GM23338 (cell line): Measurements from ENCODE around the gene FMN2. TPM values are rescaled to one million over a fixed set of nuclear protein-coding genes. Genes with fewer than 3 reads are reported as not detected.

Experiments used
- ATAC-seq: fragments of 200-7000 bp; cut with Tn5 transposase; 3 replicates; pipeline ENCODE4 v1.9.1; 2020
- DNase-seq: peaks from one replicate; pipeline ENCODE4 v3.0.0-alpha.2; 2015; ENCODE audit warnings: low spot score
- H2AFZ ChIP-seq: fragments of 200-600 bp; sonication (generic); 2 replicates; pipeline ENCODE4 v1.8.0; 2016; ENCODE audit warnings: antibody characterized with exemption, mild to moderate bottlenecking, moderate library complexity
- H3F3A ChIP-seq: fragments of 200-600 bp; sonication (generic); replicated peaks from 2 replicates; pipeline ENCODE4 v1.8.0; 2017; ENCODE audit warnings: antibody characterized with exemption, mixed run types, low read depth
- H3K27ac ChIP-seq: fragments of 200-600 bp; sonication (generic); 2 replicates; pipeline ENCODE4 v1.6.1; 2016; ENCODE audit warnings: low read depth
- H3K27me3 ChIP-seq: fragments of 200-600 bp; sonication (generic); 2 replicates; pipeline ENCODE4 v1.8.0; 2016; ENCODE audit warnings: mild to moderate bottlenecking, mixed run types, moderate library complexity; ENCODE audit not compliant: insufficient read depth
- H3K36me3 ChIP-seq: fragments of 200-600 bp; sonication (generic); 2 replicates; pipeline ENCODE4 v1.8.0; 2016; ENCODE audit warnings: mild to moderate bottlenecking; ENCODE audit not compliant: insufficient read depth
- H3K4me1 ChIP-seq: fragments of 200-600 bp; sonication (generic); 2 replicates; pipeline ENCODE4 v1.8.0; 2016; ENCODE audit warnings: mild to moderate bottlenecking, moderate library complexity; ENCODE audit not compliant: insufficient read depth
- H3K4me2 ChIP-seq: fragments of 200-600 bp; sonication (generic); 2 replicates; pipeline ENCODE4 v1.7.1; 2017; ENCODE audit warnings: mixed run types
- H3K4me3 ChIP-seq: fragments of 200-600 bp; sonication (generic); 2 replicates; pipeline ENCODE4 v1.6.1; 2016; ENCODE audit warnings: mixed run types
- H3K79me2 ChIP-seq: fragments of 200-600 bp; sonication (generic); replicated peaks from 2 replicates; pipeline ENCODE4 v1.8.0; 2017; ENCODE audit warnings: mild to moderate bottlenecking; ENCODE audit not compliant: insufficient read depth
- H3K9me2 ChIP-seq: fragments of 200-600 bp; sonication (generic); 2 replicates; pipeline ENCODE4 v1.8.0; 2017; ENCODE audit not compliant: insufficient read depth
- H4K20me1 ChIP-seq: fragments of 200-600 bp; sonication (generic); replicated peaks from 2 replicates; pipeline ENCODE4 v1.8.0; 2017; ENCODE audit warnings: mild to moderate bottlenecking; ENCODE audit not compliant: insufficient read depth
- H3K27ac Mint-ChIP-seq: 2 replicates; pipeline ENCODE4 v1.8.0; 2020; ENCODE audit warnings: inconsistent platforms, mild to moderate bottlenecking, moderate library complexity, mixed read lengths
- H3K27me3 Mint-ChIP-seq: 3 replicates; pipeline ENCODE4 v1.8.0; 2022; ENCODE audit warnings: low read depth, mild to moderate bottlenecking, moderate library complexity, mixed read lengths, inconsistent platforms; ENCODE audit not compliant: insufficient read depth, poor library complexity
- H3K36me3 Mint-ChIP-seq: 3 replicates; pipeline ENCODE4 v1.8.0; 2021; ENCODE audit warnings: low read depth, mild to moderate bottlenecking, inconsistent platforms, moderate library complexity, mixed read lengths
- H3K4me1 Mint-ChIP-seq: 3 replicates; pipeline ENCODE4 v1.8.0; 2020; ENCODE audit warnings: mild to moderate bottlenecking, inconsistent platforms, mixed read lengths
- H3K4me3 Mint-ChIP-seq: 3 replicates; pipeline ENCODE4 v1.8.0; 2021; ENCODE audit warnings: moderate library complexity, mild to moderate bottlenecking, inconsistent platforms, mixed read lengths
- H3K9me3 Mint-ChIP-seq: 3 replicates; pipeline ENCODE4 v1.8.0; 2020; ENCODE audit warnings: moderate library complexity, mild to moderate bottlenecking, inconsistent platforms, mixed read lengths
- CREB1 ChIP-seq: fragments of 250-450 bp; sonication (Bioruptor Pico); IDR thresholded peaks from 2 replicates; pipeline ENCODE4 v1.5.0; 2020; ENCODE audit warnings: low read depth, mild to moderate bottlenecking, moderate library complexity
- ETS1 ChIP-seq: IDR thresholded peaks from 2 replicates; pipeline ENCODE4 v1.6.1; 2016; ENCODE audit warnings: antibody characterized with exemption
- EZH2 ChIP-seq: fragments of 200-600 bp; sonication (generic); IDR thresholded peaks from one replicate; pipeline ENCODE4 v1.8.0; 2017; ENCODE audit warnings: antibody characterized with exemption, mild to moderate bottlenecking, low read depth; ENCODE audit not compliant: unreplicated experiment
- EZH2phosphoT487 ChIP-seq: fragments of 200-600 bp; sonication (generic); IDR thresholded peaks from one replicate; pipeline ENCODE4 v1.8.1; 2018; ENCODE audit warnings: antibody characterized with exemption; ENCODE audit not compliant: unreplicated experiment
- JUNB ChIP-seq: IDR thresholded peaks from one replicate; pipeline ENCODE4 v1.6.1; 2016; ENCODE audit warnings: antibody characterized with exemption; ENCODE audit not compliant: unreplicated experiment
- NANOG ChIP-seq: IDR thresholded peaks from 2 replicates; pipeline ENCODE4 v1.6.1; 2016; ENCODE audit warnings: antibody characterized with exemption, borderline replicate concordance
- POLR2AphosphoS5 ChIP-seq: IDR thresholded peaks from 2 replicates; pipeline ENCODE4 v1.6.1; 2016; ENCODE audit warnings: antibody characterized with exemption, low read depth
- STAT1 ChIP-seq: IDR thresholded peaks from one replicate; pipeline ENCODE4 v1.6.1; 2016; ENCODE audit warnings: antibody characterized with exemption; ENCODE audit not compliant: unreplicated experiment
- ZNF114 ChIP-seq: fragments of 250-450 bp; sonication (Bioruptor Pico); IDR thresholded peaks from 2 replicates; pipeline ENCODE4 v1.5.0; 2020; ENCODE audit warnings: mild to moderate bottlenecking, moderate library complexity
- ZNF331 ChIP-seq: fragments of 250-450 bp; sonication (Bioruptor Pico); IDR thresholded peaks from 2 replicates; pipeline ENCODE4 v1.5.0; 2020; ENCODE audit warnings: low read depth, mild to moderate bottlenecking, moderate library complexity
- ZNF462 ChIP-seq: fragments of 250-450 bp; sonication (Bioruptor Pico); IDR thresholded peaks from 2 replicates; pipeline ENCODE4 v1.5.0; 2020; ENCODE audit warnings: mild to moderate bottlenecking, moderate library complexity
- polyA plus RNA-seq: library from polyadenylated mRNA; unstranded; fragments of >200 nt; fragmentation: Nextera tagmentation; extraction: Ambion mirVana; gene quantifications from 2 replicates; pipeline ENCODE4 v1.2.1, GENCODE V29; 2016
- total RNA-seq: library from RNA; depleted of rRNA; stranded (reverse); fragments of >200 nt; shearing (Covaris generic); gene quantifications from 2 replicates; pipeline ENCODE4 v1.2.3, GENCODE V29; 2014
- TF ChIP-seq, protein P1 (sequence below), 2 experiments: fragments of 200-600 bp in 1 of 2; sonication (generic) in 1 of 2; conservative IDR thresholded peaks; 2 replicates each; pipeline versions ENCODE4 v1.5.1 to v1.6.1; 2016 to 2017; ENCODE audit warnings: antibody characterized with exemption in 2 of 2, low read depth in 2 of 2, mild to moderate bottlenecking in 2 of 2, moderate library complexity in 1 of 2

The FMN2 gene
- total and polyA plus RNA-seq, 2 experiments from 2014 or later, result 1.5 to 2.5 TPM

DNA sequence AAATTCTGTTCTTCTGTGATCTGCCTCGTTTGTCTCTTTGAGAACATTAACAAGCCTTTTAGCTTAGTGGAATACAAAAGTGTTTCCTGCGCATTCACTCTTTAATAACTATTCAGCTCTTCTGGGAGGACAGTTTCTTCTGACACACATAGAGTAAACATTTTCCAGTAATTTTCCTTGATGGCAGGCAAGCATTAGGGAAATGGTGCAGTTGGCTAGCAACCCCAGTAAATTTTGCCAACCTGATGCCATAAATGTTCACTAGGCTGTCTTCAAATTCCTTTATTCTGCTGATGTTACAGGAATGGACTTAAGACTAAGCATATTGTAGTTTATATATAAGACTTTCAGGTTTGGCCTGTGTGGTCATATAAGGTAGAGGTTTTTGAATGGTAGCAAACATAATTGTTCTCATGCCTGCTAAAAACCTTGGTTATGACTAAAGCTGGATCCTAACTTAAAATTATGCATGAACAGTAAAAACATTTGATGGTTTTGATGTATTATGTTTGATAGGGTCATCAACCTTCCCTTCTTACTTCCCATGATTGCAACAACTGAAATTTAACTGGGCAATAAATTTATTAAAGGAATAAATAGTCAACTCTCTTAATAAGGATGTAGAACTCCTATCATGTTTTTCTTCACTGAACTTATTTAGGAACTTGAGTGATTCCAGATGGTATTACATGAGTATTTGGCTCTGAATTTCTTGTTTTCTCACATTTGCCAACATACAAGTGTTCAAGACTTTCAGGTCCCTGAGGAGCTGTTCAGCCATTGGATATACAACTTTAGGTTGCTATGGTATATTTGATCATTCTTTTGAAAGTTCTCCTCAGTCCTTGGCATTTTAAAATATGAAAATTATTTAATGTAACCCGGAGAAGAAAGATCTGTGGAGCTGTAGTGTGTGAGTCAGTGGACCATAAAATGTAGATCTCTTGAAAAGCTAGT lies 223.4 kb downstream of the FMN2 start:
- Histone ChIP-seq H3F3A (no peaks in the 10 kb centered on the region), H3K27ac (no peak overlapping the region), H3K4me2 (no peak overlapping the region), H3K9me2 (no peaks in the 10 kb centered on the region), H3K36me3 (no peaks in the 10 kb centered on the region), H3K4me3 (no peak overlapping the region), H2AFZ (no peak overlapping the region), H4K20me1 (no peaks in the 10 kb centered on the region), H3K79me2 (no peaks in the 10 kb centered on the region), H3K4me1 (peaks cover 6% of the 10 kb centered on the region; the same call in 1 of the 2 replicates), H3K27me3 (no peaks in the 10 kb centered on the region)
- no peak overlapping the region for H3K27ac Mint-ChIP-seq
- H3K9me3 Mint-ChIP-seq, result no peaks in the 10 kb centered on the region
- H3K27me3 Mint-ChIP-seq, result peaks cover 2% of the 10 kb centered on the region
- TF ChIP-seq ETS1 (no peak), NANOG (no peak), POLR2AphosphoS5 (no peak)
- no peaks in the 10 kb centered on the region for H3K36me3 Mint-ChIP-seq
- no peak overlapping the region for H3K4me3 Mint-ChIP-seq
- DNase-seq (no peak), ATAC-seq (no peak)
- H3K4me1 Mint-ChIP-seq, result peaks cover 23% of the 10 kb centered on the region

- H3K27ac ChIP-seq, result 0 out of 2 replicates have a peak overlapping the region, but pooled peaks have one; percentile 52
- DNase-seq (no peak), ATAC-seq (no peak)
- no peaks in the 10 kb centered on the region for H4K20me1 ChIP-seq
- no peaks in the 10 kb centered on the region for H3K36me3 ChIP-seq
- H3K27ac Mint-ChIP-seq, result no peak overlapping the region
- no peaks in the 10 kb centered on the region for H3K27me3 ChIP-seq
- no peaks in the 10 kb centered on the region; the same call in 1 of the 2 replicates for H3K4me1 ChIP-seq
- H3K4me1 Mint-ChIP-seq, result peaks cover 4% of the 10 kb centered on the region; the same call in 2 of the 3 replicates
- no peak overlapping the region for H3K4me3 ChIP-seq
- no peak overlapping the region for H2AFZ ChIP-seq
- H3K36me3 Mint-ChIP-seq, result no peaks in the 10 kb centered on the region
- no peaks in the 10 kb centered on the region for H3K9me2 ChIP-seq
- H3K4me2 ChIP-seq, result no peak overlapping the region
- no peaks in the 10 kb centered on the region for H3F3A ChIP-seq
- H3K9me3 Mint-ChIP-seq, result no peaks in the 10 kb centered on the region
- no peaks in the 10 kb centered on the region for H3K27me3 Mint-ChIP-seq
- H3K79me2 ChIP-seq, result no peaks in the 10 kb centered on the region
- no peak overlapping the region for H3K4me3 Mint-ChIP-seq
- TF ChIP-seq CREB1 (CRISPR knock-in tag), result no peak
- TF ChIP-seq, protein P1, sequence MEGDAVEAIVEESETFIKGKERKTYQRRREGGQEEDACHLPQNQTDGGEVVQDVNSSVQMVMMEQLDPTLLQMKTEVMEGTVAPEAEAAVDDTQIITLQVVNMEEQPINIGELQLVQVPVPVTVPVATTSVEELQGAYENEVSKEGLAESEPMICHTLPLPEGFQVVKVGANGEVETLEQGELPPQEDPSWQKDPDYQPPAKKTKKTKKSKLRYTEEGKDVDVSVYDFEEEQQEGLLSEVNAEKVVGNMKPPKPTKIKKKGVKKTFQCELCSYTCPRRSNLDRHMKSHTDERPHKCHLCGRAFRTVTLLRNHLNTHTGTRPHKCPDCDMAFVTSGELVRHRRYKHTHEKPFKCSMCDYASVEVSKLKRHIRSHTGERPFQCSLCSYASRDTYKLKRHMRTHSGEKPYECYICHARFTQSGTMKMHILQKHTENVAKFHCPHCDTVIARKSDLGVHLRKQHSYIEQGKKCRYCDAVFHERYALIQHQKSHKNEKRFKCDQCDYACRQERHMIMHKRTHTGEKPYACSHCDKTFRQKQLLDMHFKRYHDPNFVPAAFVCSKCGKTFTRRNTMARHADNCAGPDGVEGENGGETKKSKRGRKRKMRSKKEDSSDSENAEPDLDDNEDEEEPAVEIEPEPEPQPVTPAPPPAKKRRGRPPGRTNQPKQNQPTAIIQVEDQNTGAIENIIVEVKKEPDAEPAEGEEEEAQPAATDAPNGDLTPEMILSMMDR (conservative IDR thresholded peaks at IDR 0.05; ENCODE audit: low read depth in 2 of 2), result no peak
- no peak for TF ChIP-seq JUNB
- no peak for TF ChIP-seq ZNF114 (CRISPR knock-in tag)
- TF ChIP-seq ZNF331 (CRISPR knock-in tag), result no peak
- TF ChIP-seq ZNF462, result no peak
- no peak for TF ChIP-seq STAT1
- TF ChIP-seq POLR2AphosphoS5, result no peak
- TF ChIP-seq EZH2phosphoT487, result no peak
- TF ChIP-seq EZH2, result no peak
Measured at GRCh38 chr1:240319998-240320397, 228.3 kb downstream of the FMN2 start.
